ENCODE measurements around the gene SEMA5A. TPM values are rescaled to one million over a fixed set of nuclear protein-coding genes. Genes with fewer than 3 reads are reported as not detected.

The SEMA5A gene
- total RNA-seq, 1 donor from 2014 or later = 29.3 TPM

DNA sequence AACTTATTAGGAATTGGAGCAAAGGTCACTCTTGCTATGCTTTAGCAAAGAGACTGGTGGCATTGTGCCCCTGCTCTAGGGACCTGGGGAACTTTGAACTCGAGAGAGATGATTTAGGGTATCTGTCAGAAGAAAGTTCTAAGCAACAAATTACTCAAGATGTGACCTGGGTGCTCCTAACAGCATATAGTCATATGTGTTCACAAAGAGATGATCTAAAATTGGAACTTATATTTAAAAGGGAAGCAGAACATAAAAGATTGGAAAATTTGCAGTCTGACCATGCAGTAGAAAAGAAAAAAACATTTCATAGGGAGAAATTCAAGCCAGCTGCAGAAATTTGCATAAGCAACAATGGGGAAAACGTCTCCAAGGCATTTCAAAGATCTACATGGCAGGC, 68.3 kb downstream of the SEMA5A start:
- no peak for DNase-seq (ENCODE audit: low spot score)

GRCh38 chr5:9474219-9475002, 71.5 kb downstream of the SEMA5A start:
- no peak for DNase-seq (ENCODE audit: low spot score)

GRCh38 chr5:9473624-9474023, 72.3 kb downstream of the SEMA5A start:
- no peak for DNase-seq (ENCODE audit: low spot score)

- DNase-seq (ENCODE audit: low spot score) = no peak
Observed at GRCh38 chr5:9470410-9470809, 75.5 kb downstream of the SEMA5A start.

DNA sequence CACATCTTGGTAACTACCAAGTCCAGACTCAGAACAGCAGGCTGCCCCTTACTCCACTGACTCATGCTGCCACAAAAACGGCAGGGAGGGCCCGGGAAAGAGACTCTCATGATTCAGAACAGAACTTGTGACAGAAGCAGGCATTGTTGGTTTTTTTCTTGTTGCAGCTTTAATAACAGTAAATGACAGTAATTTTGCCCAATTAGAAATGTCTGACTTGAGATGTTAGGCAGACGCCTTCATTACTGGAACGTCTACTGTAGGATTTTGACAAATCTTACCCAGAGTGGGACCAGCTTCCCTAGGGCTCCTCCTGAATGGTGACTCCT, 77.9 kb downstream of the SEMA5A start:
- no peak for DNase-seq (ENCODE audit: low spot score)

DNA sequence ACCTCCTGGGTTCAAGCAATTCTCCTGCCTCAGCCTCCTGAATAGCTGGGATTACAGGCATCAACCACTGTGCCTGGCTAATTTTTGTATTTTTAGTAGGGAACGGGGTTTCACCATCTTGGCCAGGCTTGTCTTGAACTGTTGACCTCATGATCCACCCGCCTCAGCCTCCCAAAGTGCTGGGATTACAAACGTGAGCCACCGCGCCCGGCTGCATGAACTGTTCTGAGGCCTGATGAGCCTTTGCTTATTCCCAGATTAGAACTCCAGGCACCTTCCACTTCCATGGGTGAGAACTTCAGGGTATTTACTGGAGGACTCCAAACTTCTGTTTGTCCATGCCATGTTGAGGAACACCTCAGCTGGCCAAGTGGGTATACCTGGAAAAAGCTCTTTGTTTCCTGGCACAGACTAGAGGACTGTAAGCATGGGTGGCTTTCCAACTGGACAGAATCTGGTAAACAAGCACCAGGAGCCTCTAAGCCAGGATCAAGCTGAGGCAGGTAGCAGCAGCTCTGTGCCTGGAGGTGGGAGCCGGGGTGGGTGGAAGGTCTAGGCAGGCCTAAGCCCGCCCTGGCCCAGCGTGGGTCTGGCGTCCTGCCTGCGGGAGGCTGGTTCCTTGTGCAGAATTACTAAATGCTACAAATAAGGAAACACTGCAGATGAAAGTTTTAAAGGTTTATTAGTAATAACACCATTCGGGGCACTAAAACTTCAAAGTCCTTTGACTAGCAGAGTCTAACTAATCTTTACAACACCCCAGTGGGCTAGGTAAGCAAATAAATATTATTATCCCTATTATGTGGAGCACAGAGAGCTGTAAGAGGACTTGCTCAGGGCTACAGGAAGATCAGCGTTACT, 78.4 kb downstream of the SEMA5A start:
- DNase-seq (ENCODE audit: low spot score) = no peak

DNA sequence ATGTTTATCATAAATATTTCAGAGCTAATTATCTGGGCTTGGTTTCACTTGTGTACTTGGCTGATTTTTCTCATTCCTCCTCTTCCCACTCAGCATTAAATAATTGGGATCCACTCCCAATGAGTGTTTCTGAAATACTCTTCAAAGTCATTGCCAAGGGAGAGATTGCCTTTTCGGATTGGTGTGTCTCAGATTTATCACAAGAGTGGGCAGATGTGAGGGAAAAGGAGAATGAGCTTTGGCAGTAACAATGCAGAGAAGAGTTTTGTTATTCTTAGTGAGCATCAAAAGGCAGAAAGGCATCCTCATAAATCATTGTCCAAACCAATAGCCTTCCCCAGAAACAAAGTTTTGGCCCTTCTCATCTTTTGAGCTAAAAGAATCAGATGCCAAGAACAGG, 79.2 kb downstream of the SEMA5A start:
- no peak for DNase-seq (ENCODE audit: low spot score)

GRCh38 chr5:9464478-9464877, 81.4 kb downstream of the SEMA5A start:
- DNase-seq (ENCODE audit: low spot score) = no peak

DNA sequence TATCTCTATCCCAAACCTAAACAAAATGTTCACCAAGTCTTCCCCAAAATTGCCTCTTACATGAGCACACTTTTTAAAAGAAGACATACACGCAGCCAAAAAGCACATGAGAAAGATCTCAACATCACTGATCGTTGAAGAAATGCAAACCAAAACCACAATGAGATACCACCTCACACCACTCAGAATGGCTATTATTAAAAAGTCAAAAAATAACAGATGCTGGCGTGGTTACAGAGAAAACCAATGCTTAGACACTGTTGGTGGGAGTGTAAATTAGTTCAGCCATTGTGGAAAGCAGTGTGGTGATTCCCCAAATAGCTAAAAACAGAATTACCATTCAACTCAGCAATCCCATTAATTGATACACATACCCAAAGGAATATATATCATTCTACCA, 83.8 kb downstream of the SEMA5A start:
- DNase-seq (ENCODE audit: low spot score) = no peak

- DNase-seq (ENCODE audit: low spot score) = no peak
Observed at GRCh38 chr5:9460885-9461645, 84.8 kb downstream of the SEMA5A start.

DNA sequence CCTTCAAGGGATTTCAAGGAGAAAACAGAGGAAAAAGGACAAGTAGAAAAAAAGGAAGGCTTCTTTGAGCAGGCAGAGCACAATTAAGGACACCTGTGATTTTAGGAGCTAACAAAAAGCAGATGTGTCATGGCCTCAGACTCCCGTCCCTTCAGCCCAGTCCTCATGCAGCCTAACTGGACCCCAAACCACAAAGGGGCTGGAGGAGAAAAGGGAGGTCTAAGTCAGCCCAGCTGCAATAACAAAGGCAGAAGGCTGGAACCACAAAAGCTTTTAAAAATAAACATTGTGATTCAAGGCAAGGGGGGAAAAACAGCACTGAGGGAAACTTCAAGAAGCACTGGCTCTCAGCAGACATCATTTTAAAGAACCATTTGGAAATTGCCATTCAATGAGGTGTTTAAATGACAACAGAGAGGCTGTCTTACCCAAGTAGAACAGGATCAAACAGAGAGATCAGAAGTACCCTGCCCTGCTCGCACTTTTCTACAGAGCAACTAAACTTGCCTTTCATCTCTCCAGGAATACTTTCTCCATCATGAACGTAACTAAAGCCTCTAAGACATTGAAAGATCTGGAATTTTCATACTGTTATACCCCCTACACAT, 89.3 kb downstream of the SEMA5A start:
- DNase-seq (ENCODE audit: low spot score) = no peak

DNA sequence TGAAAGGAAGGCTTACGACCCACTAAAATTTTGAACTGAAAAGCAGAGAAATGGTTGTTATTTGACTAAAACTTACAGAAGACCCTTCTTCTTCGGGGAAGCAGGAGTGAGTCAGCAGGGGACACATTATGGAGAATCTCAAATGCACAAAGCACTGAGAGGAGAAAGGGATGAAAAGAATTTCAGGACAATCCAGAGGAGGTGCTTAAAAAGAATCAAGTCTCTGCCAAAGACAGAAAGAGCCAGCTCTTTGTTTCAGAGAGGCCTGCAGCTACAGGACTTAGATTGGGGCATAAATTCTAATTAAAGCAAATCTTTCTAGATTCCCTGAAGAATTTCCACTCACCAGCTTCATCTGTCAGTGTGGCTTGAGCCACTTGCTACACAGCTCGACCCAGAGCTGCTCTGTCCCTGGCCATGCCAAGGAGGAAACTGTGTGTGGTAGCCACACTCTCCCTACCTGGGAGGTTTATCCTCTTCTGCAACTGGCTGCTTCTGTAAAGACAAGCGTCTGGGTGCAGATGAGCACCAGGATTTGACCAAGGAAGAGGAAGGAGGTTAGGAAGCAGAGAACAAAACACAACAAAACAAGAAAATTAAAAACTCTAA, 89.9 kb downstream of the SEMA5A start:
- no peak for DNase-seq (ENCODE audit: low spot score)

- DNase-seq (ENCODE audit: low spot score) = no peak
Observed at GRCh38 chr5:9454491-9454890, 91.4 kb downstream of the SEMA5A start.

DNA sequence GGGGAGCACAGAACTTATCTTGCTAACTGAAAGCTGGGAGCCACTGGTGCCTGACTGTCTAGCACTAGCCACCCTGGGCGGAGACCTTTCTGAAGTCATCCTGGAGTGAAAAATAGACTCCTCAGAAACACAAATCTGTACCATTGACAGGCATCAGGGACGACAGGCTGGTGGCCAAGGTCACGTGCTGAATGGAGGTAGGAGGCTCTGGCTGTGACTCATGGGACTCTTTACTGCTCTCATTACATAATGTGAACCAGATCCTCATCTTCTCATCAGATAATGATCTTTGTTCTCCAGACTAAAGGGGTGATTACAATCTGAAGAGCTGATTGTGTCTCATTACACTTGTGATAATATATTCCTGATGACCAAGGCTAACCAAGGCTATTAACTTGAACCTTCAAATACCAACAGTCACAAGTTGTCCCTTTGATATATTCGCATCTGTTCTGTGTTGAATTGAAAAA, 91.8 kb downstream of the SEMA5A start:
- DNase-seq (ENCODE audit: low spot score) = no peak

GRCh38 chr5:9453480-9454011, 92.3 kb downstream of the SEMA5A start:
- no peak for DNase-seq (ENCODE audit: low spot score)

GRCh38 chr5:9452181-9452580, 93.7 kb downstream of the SEMA5A start:
- DNase-seq (ENCODE audit: low spot score) = no peak

DNA sequence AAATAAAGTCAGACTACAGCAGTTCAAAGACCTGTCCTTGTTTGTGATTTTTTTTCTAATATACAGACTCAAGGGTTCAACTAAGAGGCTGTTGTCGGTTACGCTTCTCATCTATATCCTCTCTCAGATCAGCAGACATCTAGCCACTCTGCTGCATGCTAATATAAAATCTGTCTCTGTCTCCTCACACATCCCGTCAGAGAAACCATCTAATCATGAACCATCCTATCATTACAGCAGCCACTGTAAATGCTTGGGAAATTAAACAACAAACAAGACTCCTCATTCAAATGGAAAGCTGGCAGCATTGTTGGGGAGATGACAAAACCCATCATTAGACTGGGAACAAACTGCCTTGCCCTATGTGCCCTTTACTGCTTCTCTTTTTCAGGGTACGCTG, 94.8 kb downstream of the SEMA5A start:
- DNase-seq (ENCODE audit: low spot score) = no peak

- no peak for DNase-seq (ENCODE audit: low spot score)
Observed at GRCh38 chr5:9447691-9448090, 98.2 kb downstream of the SEMA5A start.

GRCh38 chr5:9445826-9446388, 100.0 kb downstream of the SEMA5A start:
- no peak for DNase-seq (ENCODE audit: low spot score)

GRCh38 chr5:9444346-9444745, 101.5 kb downstream of the SEMA5A start:
- DNase-seq (ENCODE audit: low spot score) = no peak

DNA sequence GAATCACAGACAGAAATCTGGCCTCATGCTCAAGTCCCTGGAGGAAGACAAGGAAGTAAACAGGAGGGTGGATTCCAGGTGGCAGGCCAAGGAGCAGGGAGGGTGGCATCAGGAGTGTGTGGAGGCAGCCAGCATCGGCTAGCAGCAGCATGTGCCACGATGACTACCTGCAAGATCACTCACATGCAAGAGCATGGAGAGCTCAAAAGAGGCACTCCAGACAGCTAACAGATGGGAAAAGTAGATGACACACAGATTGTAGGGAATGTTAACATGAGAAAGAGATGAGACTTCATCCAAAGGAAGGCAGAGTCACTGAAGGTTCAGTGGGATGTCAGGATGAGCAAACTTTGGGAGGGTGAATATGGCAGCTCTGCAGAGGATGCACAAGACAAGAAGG, 104.3 kb downstream of the SEMA5A start:
- no peak for DNase-seq (ENCODE audit: low spot score)

Measured in mucosa of gallbladder (tissue), 1 donor.